ENCODE data around the gene SIL1. TPM values are rescaled to one million over a fixed set of nuclear protein-coding genes. Genes with fewer than 3 reads are reported as not detected.

Gene SIL1
- total and polyA plus RNA-seq, 2 of the 4 experiments (the other 2 are of a cell fraction), result 56.1 to 66.0 TPM

DNA sequence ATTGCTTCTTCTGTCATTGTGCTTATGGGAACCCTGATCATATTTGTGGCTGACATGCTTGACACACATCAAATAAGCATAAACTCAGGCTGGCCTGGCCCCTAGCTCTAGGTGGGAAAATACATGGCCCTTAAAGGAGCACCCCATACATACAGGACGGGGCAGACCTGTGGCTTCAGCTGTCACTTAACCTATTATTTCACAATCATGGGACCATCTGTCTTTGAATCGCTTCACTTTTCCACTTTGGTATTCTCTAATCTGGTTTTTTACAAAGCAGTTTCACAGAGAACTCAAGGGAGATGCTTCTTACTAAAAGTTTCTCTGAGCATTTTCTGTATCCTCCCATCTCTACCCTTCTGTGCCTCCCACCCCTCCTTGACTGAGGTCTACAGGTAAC, 288.4 kb downstream of the SIL1 start:
- Histone ChIP-seq H3K4ac (ENCODE audit: low read depth, low read length) (no peak overlapping the region), H4K20me1 (ENCODE audit: insufficient read depth, low read length) (peaks cover 9% of the 10 kb centered on the region; the same call in 1 of the 2 replicates), H3K23ac (ENCODE audit: low read depth, low read length) (no peak overlapping the region), H3K56ac (ENCODE audit: extremely low read depth, insufficient read depth, low read length) (no peak overlapping the region), H3K9ac (ENCODE audit: low read depth, low read length) (no peak overlapping the region), H2AFZ (replicated peaks; ENCODE audit: low read length, poor library complexity) (no peak overlapping the region), H2AK9ac (replicated peaks; ENCODE audit: low read depth, low read length, poor library complexity) (no peak overlapping the region), H3K9me3 (ENCODE audit: control insufficient read depth, insufficient read depth, low read length) (peaks cover 2% of the 10 kb centered on the region), H3K27me3 (ENCODE audit: control insufficient read depth, insufficient read depth, low read length) (no peaks in the 10 kb centered on the region), H3K18ac (ENCODE audit: low read depth, low read length) (no peak overlapping the region), H3K9me1 (ENCODE audit: insufficient read depth, low read length) (peaks cover 7% of the 10 kb centered on the region), H3K4me1 (ENCODE audit: control insufficient read depth, insufficient read depth, low read length) (peaks cover 3% of the 10 kb centered on the region), H2AK5ac (ENCODE audit: low read depth, low read length) (no peak overlapping the region), H4K8ac (ENCODE audit: low read depth in 2 of 2, low read length in 2 of 2) (no peak overlapping the region), H3K4me3 (ENCODE audit: insufficient read depth, low read depth, low read length) (no peak overlapping the region), H4K5ac (ENCODE audit: low read depth, low read length) (no peak overlapping the region), H2BK15ac (ENCODE audit: low read depth, low read length) (no peak overlapping the region), H2BK20ac (ENCODE audit: low read depth, low read length) (no peak overlapping the region), H3K14ac (replicated peaks; ENCODE audit: low read depth, low read length) (no peak overlapping the region), H2BK5ac (ENCODE audit: low read depth, low read length, poor library complexity, severe bottlenecking) (no peak overlapping the region), H3K4me2 (ENCODE audit: low read depth, low read length) (no peak overlapping the region), H3K79me1 (ENCODE audit: low read depth in 1 of 2, low read length in 2 of 2) (peaks cover 28 to 71% of the 10 kb centered on the region in 2 experiments), H4K91ac (ENCODE audit: insufficient read depth, low read depth, low read length) (no peak overlapping the region), H2BK120ac (ENCODE audit: low read depth, low read length) (no peak overlapping the region), H3K36me3 (ENCODE audit: control insufficient read depth, insufficient read depth, low read length) (peaks cover 33% of the 10 kb centered on the region), H3K27ac (ENCODE audit: insufficient read depth, low read length) (no peak overlapping the region)
- CTCF ChIA-PET, result no interaction called here
- no peak for ATAC-seq (ENCODE audit: low read depth)
- POLR2A ChIA-PET (ENCODE audit: unreplicated experiment), result no interaction called here
- intact Hi-C loops (cut with micrococcal nuclease), result no loop called here
- WGBS, 2 experiments (ENCODE audit: extremely low coverage in 2 of 2, insufficient read length in 1 of 2), result 100% methylated on average over 2 of the region's 2 CpGs; no CpG with 5 or more reads in 1 of the 2 experiments
- dilution Hi-C loops (cut with HindIII; ENCODE audit: low sequenced_read_pairs, unreplicated experiment), result no loop called here
- no peak for DNase-seq
- in situ Hi-C loops (cut with MboI; ENCODE audit: low sequenced_read_pairs), result no loop called here
- TF ChIP-seq CEBPB (IDR thresholded peaks at IDR 0.05; ENCODE audit: low read depth, low read length) (peak; percentile 52), CHD1 (IDR thresholded peaks at IDR 0.05; ENCODE audit: low read depth, low read length) (no peak), BHLHE40 (IDR thresholded peaks at IDR 0.05; ENCODE audit: low read depth, low read length) (no peak)
- TF ChIP-seq, protein P1, sequence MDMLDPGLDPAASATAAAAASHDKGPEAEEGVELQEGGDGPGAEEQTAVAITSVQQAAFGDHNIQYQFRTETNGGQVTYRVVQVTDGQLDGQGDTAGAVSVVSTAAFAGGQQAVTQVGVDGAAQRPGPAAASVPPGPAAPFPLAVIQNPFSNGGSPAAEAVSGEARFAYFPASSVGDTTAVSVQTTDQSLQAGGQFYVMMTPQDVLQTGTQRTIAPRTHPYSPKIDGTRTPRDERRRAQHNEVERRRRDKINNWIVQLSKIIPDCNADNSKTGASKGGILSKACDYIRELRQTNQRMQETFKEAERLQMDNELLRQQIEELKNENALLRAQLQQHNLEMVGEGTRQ (IDR thresholded peaks at IDR 0.05; ENCODE audit: low read depth, low read length), result no peak
- no TSS peak for BruUV-seq (replicated peaks)
